ENCODE data around the gene PDCD2L.
A peak's percentile ranks its signal among the peaks of the same experiment; 100 is the strongest.

The PDCD2L gene, protein sequence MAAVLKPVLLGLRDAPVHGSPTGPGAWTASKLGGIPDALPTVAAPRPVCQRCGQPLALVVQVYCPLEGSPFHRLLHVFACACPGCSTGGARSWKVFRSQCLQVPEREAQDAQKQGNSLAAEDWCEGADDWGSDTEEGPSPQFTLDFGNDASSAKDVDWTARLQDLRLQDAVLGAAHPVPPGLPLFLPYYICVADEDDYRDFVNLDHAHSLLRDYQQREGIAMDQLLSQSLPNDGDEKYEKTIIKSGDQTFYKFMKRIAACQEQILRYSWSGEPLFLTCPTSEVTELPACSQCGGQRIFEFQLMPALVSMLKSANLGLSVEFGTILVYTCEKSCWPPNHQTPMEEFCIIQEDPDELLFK

DNA sequence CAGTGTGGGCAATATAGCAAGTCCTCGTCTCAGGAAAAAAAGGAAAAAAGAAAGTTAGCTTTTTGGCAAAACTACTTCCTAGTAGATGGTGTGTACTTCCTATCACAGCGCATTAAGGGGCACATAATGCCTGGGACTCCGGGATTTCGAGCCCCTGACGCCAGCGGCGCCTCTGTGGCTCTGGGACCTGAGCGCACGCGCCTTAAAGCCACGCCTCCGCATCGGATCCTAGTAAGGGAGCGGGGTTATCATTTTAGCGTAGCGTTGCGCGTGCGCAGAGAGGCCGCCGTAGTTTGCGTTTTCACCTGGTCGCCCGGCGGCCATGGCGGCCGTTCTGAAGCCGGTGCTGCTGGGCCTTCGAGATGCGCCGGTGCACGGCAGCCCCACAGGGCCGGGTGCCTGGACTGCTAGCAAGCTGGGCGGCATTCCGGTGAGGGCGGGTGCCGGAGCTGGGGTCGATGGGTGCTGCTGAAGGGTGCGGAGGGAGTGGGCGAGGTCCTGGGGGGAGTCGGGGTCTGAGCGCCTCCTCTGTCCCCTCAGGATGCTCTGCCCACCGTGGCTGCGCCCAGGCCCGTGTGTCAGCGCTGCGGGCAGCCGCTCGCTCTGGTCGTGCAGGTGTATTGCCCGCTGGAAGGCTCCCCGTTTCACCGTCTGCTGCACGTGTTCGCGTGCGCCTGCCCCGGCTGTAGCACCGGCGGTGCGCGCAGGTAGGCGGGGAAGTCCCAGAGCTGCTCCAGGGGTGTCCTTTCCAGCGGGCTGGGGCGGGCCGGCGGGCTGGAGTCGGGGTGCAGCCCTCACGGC is at the start of gene PDCD2L:
PDCD2L (plus strand) TSS at position 291 of the 801 bp plus-strand sequence; CDS start at position 323, 32 bp downstream.
- Histone ChIP-seq H3K36me3 (ENCODE audit: control insufficient read depth, insufficient read depth, low read length, severe bottlenecking) (peaks cover 18% of the 10 kb centered on the region), H3K9me3 (ENCODE audit: control insufficient read depth, low read length) (no peaks in the 10 kb centered on the region), H3K27me3 (replicated peaks; ENCODE audit: control insufficient read depth, insufficient read depth, low read length) (no peaks in the 10 kb centered on the region), H3K4me3 (ENCODE audit: low read length) (peak within 1 kb of the TSS; percentile 91), H3K9ac (ENCODE audit: low read length) (peak within 1 kb of the TSS; percentile 87), H3K4me1 (ENCODE audit: control insufficient read depth, insufficient read depth, low read length) (no peaks in the 10 kb centered on the region)
- peak; percentile 95 for DNase-seq (ENCODE audit: low read depth)

DNA sequence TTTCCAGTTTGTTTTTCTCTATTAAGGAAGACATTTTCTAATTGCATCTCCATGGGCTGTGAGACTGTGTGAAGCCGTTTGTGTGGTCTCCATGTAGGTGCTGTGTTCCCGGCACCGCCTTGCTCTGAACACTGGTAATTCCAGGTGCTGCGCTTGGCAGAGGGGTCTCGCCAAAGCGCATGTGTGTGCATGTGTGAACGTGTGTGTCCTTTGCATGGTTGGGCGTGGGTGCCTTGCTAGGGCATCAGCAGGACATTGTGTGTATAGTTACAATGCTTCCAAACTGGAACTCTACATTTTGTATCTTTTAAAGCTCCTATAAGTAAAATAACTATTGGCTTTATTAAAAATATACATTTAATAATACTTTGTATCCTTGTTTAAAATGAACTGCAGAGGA is 49.0 kb upstream of the PDCD2L start:
- Histone ChIP-seq H3K9me3 (ENCODE audit: control insufficient read depth, low read length) (no peaks in the 10 kb centered on the region), H3K36me3 (ENCODE audit: control insufficient read depth, insufficient read depth, low read length, severe bottlenecking) (peaks cover 34% of the 10 kb centered on the region), H3K27me3 (replicated peaks; ENCODE audit: control insufficient read depth, insufficient read depth, low read length) (no peaks in the 10 kb centered on the region), H3K4me3 (ENCODE audit: low read length) (no peak overlapping the region), H3K9ac (ENCODE audit: low read length) (no peak overlapping the region), H3K4me1 (ENCODE audit: control insufficient read depth, insufficient read depth, low read length) (peaks cover 8% of the 10 kb centered on the region)
- DNase-seq (ENCODE audit: low read depth), result no peak

DNA sequence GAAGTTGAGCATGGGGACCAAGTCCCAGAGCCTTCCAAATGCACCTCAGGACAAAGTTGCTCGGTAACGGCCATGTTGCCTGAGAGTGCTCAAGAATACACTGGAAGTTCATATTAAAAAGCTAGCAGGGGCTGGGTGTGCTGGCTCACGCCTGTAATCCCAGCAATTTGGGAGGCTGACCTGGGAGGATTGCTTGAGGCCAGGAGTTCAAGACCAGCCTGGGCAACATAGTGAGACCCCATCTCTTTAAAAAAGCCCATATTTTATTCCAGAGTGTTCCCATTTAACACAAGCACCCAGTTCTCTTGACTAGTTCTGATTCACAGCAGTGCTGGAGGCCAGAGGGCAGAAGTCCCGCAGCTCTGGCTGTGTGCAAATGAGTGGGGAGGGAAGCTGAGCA is 47.3 kb upstream of the PDCD2L start:
- peaks cover 8% of the 10 kb centered on the region for H3K4me1 ChIP-seq (ENCODE audit: control insufficient read depth, insufficient read depth, low read length)
- H3K9me3 ChIP-seq (ENCODE audit: control insufficient read depth, low read length), result no peaks in the 10 kb centered on the region
- H3K36me3 ChIP-seq (ENCODE audit: control insufficient read depth, insufficient read depth, low read length, severe bottlenecking), result peaks cover 25% of the 10 kb centered on the region
- no peaks in the 10 kb centered on the region for H3K27me3 ChIP-seq (replicated peaks; ENCODE audit: control insufficient read depth, insufficient read depth, low read length)
- H3K9ac ChIP-seq (ENCODE audit: low read length), result no peak overlapping the region
- H3K4me3 ChIP-seq (ENCODE audit: low read length), result no peak overlapping the region
- DNase-seq (ENCODE audit: low read depth), result no peak

DNA sequence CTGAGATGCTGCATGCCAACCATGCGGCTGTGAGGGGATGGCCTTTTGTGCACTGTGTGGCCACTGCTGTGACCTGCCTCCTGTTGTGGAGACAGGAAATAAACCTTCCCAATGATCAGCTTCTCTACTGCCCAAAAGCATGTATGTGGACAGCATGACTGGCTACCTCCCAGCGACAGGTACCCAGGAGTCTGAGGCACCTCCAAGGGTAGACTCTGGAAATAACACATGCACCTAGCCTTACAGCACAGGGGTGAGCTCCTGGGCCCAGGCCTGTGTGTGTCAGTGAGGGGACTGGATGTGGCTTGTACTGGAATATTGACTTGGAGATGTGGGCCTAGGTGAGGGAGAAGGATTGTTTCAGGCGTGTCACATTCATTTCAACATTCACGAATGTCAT is 46.8 kb upstream of the PDCD2L start:
- H3K9me3 ChIP-seq (ENCODE audit: control insufficient read depth, low read length), result no peaks in the 10 kb centered on the region
- H3K27me3 ChIP-seq (replicated peaks; ENCODE audit: control insufficient read depth, insufficient read depth, low read length), result no peaks in the 10 kb centered on the region
- H3K9ac ChIP-seq (ENCODE audit: low read length), result no peak overlapping the region
- DNase-seq (ENCODE audit: low read depth), result no peak
- peaks cover 8% of the 10 kb centered on the region for H3K4me1 ChIP-seq (ENCODE audit: control insufficient read depth, insufficient read depth, low read length)
- H3K4me3 ChIP-seq (ENCODE audit: low read length), result no peak overlapping the region
- peaks cover 25% of the 10 kb centered on the region for H3K36me3 ChIP-seq (ENCODE audit: control insufficient read depth, insufficient read depth, low read length, severe bottlenecking)

DNA sequence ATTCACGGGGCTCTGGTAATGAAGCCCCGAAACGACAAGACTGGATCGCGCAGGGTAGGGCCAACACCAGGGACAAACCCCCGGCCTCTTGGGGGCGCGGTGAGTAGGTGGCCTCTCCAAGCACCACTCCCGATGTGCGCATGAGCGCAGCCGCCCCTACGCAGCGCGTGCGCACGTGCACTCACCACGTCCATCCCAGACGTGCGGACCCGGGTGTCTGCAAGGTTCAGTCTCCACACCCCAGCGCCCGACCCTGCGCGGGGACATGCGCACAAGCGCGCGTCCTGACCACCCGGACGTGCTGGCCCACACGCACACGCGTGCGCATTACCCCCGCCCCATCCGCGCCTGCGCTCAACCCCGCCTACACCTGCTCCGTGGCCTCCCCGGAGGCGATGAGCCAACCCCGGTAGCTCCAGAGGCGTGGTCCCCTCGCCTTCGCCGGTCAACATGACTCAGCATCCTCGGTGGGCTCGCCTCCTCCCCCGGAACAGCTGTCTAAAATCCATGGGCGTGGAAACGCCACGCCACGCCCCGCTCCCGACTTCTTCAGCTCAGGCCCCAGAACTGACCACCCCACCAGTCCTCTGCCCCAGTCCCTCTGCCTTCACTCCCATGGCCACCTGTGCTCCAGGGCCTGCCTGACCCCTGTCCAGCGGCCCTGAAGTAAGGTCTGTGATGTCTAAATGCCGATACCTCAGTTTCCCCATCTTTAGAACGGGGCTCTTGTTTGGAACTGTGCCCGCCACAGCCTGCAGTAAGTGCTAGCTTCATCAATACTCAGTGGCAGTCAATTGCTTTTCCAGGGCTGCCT is 44.9 kb upstream of the PDCD2L start:
- Histone ChIP-seq H3K9me3 (ENCODE audit: control insufficient read depth, low read length) (no peaks in the 10 kb centered on the region), H3K4me3 (ENCODE audit: low read length) (peak overlapping the region; percentile 80), H3K36me3 (ENCODE audit: control insufficient read depth, insufficient read depth, low read length, severe bottlenecking) (peaks cover 11% of the 10 kb centered on the region), H3K27me3 (replicated peaks; ENCODE audit: control insufficient read depth, insufficient read depth, low read length) (no peaks in the 10 kb centered on the region), H3K9ac (ENCODE audit: low read length) (peak overlapping the region; percentile 80), H3K4me1 (ENCODE audit: control insufficient read depth, insufficient read depth, low read length) (peaks cover 8% of the 10 kb centered on the region)
- peak; percentile 95 for DNase-seq (ENCODE audit: low read depth)

DNA sequence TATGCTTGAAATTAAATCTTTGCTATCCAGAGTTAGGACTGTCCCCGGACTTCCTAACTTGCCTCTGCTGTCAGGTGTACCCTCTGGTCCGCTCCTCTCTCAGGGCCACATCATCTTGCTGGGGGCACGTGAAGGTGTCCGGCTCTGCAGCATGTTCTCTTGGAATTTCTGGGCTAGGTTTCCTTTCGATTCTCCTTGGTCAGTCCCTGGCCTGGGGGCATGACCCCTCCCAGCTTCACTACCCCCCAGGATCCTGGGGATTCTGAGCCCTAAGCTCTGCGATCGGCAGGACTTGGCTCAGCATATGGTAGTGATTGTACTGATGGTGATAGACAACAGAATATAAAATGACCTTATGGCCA is 44.3 kb upstream of the PDCD2L start:
- Histone ChIP-seq H3K27me3 (replicated peaks; ENCODE audit: control insufficient read depth, insufficient read depth, low read length) (no peaks in the 10 kb centered on the region), H3K9me3 (ENCODE audit: control insufficient read depth, low read length) (no peaks in the 10 kb centered on the region), H3K4me1 (ENCODE audit: control insufficient read depth, insufficient read depth, low read length) (peaks cover 8% of the 10 kb centered on the region), H3K36me3 (ENCODE audit: control insufficient read depth, insufficient read depth, low read length, severe bottlenecking) (peaks cover 6% of the 10 kb centered on the region), H3K4me3 (ENCODE audit: low read length) (peak overlapping the region; percentile 80), H3K9ac (ENCODE audit: low read length) (peak overlapping the region; percentile 80)
- no peak for DNase-seq (ENCODE audit: low read depth)

DNA sequence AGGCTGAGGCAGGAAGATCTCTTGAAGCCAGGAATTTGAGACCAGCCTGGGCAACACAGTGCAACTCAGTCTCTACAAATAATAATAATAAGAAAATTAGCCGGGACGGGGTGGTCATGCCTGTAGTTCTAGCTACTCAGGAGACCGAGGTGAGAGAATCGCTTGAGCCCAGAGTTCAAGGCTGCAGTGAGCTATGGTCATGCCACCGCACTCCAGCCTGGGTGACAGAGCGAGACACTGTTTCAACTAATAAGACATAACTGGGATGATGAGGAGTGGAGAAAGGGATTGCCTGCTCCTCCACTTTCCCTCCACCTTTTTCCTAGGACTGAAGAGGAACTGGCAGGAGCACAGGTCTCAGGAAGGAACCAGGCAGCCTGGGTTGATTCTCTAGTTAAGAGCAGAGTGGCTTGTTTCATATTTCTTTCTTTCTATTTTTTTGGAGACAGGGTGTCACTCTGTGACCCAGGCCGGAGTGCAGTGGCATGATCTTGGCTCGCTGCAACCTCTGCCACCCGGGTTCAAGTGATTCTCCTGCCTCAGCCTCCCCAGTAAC is 43.8 kb upstream of the PDCD2L start:
- H3K36me3 ChIP-seq (ENCODE audit: control insufficient read depth, insufficient read depth, low read length, severe bottlenecking), result peaks cover 1% of the 10 kb centered on the region
- no peaks in the 10 kb centered on the region for H3K27me3 ChIP-seq (replicated peaks; ENCODE audit: control insufficient read depth, insufficient read depth, low read length)
- H3K9me3 ChIP-seq (ENCODE audit: control insufficient read depth, low read length), result no peaks in the 10 kb centered on the region
- no peak for DNase-seq (ENCODE audit: low read depth)
- H3K4me3 ChIP-seq (ENCODE audit: low read length), result no peak overlapping the region
- peaks cover 8% of the 10 kb centered on the region for H3K4me1 ChIP-seq (ENCODE audit: control insufficient read depth, insufficient read depth, low read length)
- no peak overlapping the region for H3K9ac ChIP-seq (ENCODE audit: low read length)

DNA sequence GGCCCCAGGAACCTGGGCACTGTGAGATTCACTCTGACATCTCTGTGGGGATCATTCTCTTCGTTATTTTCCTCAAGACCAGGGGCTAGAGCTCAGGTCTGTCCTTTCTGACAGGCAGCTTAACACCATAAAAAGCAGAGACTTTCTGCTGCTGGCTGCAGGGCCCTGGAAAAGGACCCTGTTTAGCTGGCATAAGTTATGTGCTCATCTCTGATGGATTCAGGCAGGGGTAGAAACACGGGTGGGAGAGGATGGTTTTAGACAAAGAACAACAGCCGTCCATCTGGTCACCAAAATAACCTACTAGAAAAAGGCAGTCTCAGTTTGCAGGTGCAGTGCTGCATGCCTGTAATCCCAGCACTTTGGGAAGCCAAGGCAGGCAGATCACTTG is 41.5 kb upstream of the PDCD2L start:
- peaks cover 25% of the 10 kb centered on the region for H3K4me1 ChIP-seq (ENCODE audit: control insufficient read depth, insufficient read depth, low read length)
- no peak overlapping the region for H3K9ac ChIP-seq (ENCODE audit: low read length)
- DNase-seq (ENCODE audit: low read depth), result no peak
- H3K9me3 ChIP-seq (ENCODE audit: control insufficient read depth, low read length), result no peaks in the 10 kb centered on the region
- H3K36me3 ChIP-seq (ENCODE audit: control insufficient read depth, insufficient read depth, low read length, severe bottlenecking), result peaks cover 6% of the 10 kb centered on the region
- no peaks in the 10 kb centered on the region for H3K27me3 ChIP-seq (replicated peaks; ENCODE audit: control insufficient read depth, insufficient read depth, low read length)
- no peak overlapping the region for H3K4me3 ChIP-seq (ENCODE audit: low read length)

DNA sequence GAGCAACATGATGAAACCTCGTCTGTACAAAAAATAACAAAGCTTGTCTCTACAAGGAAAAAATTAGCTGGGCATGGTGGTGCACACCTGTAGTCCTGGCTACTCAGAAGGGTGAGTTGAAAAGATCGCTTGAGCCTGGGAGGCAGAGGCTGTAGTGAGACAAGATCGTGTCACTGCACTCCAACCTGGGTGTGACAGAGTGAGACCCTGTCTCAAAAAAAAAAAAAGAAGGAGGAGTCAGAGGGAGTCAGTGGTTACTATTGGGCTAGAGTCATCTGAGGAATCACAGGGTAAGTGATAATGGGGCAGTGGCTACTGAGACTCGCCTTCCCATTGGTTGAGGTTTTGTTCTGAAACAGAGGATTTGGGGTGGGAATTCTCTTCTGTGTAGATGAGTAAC is 41.1 kb upstream of the PDCD2L start:
- Histone ChIP-seq H3K9me3 (ENCODE audit: control insufficient read depth, low read length) (no peaks in the 10 kb centered on the region), H3K9ac (ENCODE audit: low read length) (no peak overlapping the region), H3K4me3 (ENCODE audit: low read length) (no peak overlapping the region), H3K27me3 (replicated peaks; ENCODE audit: control insufficient read depth, insufficient read depth, low read length) (no peaks in the 10 kb centered on the region), H3K4me1 (ENCODE audit: control insufficient read depth, insufficient read depth, low read length) (peaks cover 27% of the 10 kb centered on the region), H3K36me3 (ENCODE audit: control insufficient read depth, insufficient read depth, low read length, severe bottlenecking) (peaks cover 10% of the 10 kb centered on the region)
- DNase-seq (ENCODE audit: low read depth), result no peak

DNA sequence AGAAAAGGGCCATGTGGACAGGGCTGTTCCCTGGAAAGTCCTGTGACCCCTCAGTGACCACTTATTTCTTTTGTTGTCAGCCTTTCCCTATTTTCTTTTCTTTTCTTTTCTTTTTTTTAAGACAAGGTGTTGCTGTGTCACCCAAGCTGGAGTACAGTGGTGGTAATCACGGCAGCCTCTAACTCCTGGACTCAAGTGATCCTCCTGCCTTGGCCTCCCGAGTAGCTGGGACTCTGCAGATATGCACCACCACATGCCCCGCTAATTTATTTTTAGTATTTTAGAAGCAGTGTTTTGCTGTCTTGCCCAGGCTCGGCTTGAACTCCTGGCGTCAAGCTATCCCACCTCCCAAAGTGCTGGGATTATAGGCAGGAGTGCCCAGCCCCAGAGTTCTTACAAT is 40.3 kb upstream of the PDCD2L start:
- no peaks in the 10 kb centered on the region for H3K27me3 ChIP-seq (replicated peaks; ENCODE audit: control insufficient read depth, insufficient read depth, low read length)
- no peak for DNase-seq (ENCODE audit: low read depth)
- no peak overlapping the region for H3K9ac ChIP-seq (ENCODE audit: low read length)
- no peak overlapping the region for H3K4me3 ChIP-seq (ENCODE audit: low read length)
- H3K36me3 ChIP-seq (ENCODE audit: control insufficient read depth, insufficient read depth, low read length, severe bottlenecking), result peaks cover 18% of the 10 kb centered on the region
- H3K4me1 ChIP-seq (ENCODE audit: control insufficient read depth, insufficient read depth, low read length), result peaks cover 19% of the 10 kb centered on the region
- no peaks in the 10 kb centered on the region for H3K9me3 ChIP-seq (ENCODE audit: control insufficient read depth, low read length)

DNA sequence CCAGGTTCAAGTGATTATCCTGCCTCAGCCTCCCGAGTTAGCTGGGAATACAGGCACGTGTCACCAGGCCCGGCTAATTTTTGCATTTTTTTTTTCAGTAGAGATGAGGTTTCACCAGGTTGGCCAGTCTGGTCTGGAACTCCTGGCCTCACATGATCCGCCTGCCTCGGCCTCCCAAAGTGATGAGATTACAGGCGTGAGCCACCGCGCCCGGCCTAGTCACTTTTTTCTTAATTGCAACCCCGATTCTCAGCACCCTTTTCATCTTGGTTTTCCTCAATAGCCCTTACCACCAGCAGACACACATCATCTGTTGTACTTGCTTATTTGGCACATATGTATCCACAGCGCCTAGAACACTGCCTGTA is 39.8 kb upstream of the PDCD2L start:
- peak overlapping the region; percentile 73 for H3K9ac ChIP-seq (ENCODE audit: low read length)
- peaks cover 19% of the 10 kb centered on the region for H3K4me1 ChIP-seq (ENCODE audit: control insufficient read depth, insufficient read depth, low read length)
- no peaks in the 10 kb centered on the region for H3K27me3 ChIP-seq (replicated peaks; ENCODE audit: control insufficient read depth, insufficient read depth, low read length)
- H3K4me3 ChIP-seq (ENCODE audit: low read length), result peak overlapping the region; percentile 96
- DNase-seq (ENCODE audit: low read depth), result no peak
- H3K9me3 ChIP-seq (ENCODE audit: control insufficient read depth, low read length), result no peaks in the 10 kb centered on the region
- H3K36me3 ChIP-seq (ENCODE audit: control insufficient read depth, insufficient read depth, low read length, severe bottlenecking), result peaks cover 23% of the 10 kb centered on the region

Measured in adipocyte (in vitro differentiated cells).